ENCODE measurements around the gene DDX39A.

DDX39A gene

DNA sequence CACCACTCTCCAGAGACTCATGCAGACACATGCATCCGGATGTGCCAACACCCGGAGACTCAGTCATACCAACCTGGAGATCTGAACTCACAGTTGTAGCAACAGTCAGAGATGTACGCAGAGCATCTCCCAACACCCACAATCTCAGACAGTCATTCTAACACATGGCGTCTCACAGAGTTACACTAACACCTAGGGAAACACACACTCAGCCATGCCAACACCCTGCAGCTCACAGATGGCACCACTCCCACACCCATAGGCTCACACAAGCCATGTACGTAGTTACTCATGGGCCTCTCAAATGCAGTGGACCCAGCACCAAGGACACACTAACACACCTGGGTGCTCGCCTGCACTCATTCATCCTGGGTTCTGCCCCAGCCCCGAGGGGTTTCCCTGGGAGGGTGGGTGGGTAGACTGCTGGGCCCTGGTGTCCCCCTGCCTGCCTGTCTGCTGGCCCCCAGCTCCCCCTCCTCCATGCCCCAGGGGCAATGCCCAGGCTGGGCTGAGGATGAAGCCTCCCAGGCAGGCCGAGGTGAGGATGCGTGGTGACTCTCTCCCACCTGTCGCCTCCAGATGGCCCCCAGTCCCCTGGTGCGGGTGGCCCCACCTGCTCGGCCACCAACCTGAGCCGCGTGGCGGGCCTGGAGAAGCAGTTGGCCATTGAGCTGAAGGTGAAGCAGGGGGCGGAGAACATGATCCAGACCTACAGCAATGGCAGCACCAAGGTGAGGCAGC, 23.9 kb upstream of the DDX39A start:
- no peaks in the 10 kb centered on the region for H3K9me3 Mint-ChIP-seq
- ATAC-seq (replicated peaks) (no peak), DNase-seq (no peak)
- no peak overlapping the region for H3K27ac Mint-ChIP-seq
- H3K4me3 Mint-ChIP-seq = no peak overlapping the region
- H3K36me3 Mint-ChIP-seq = peaks cover 45 to 46% of the 10 kb centered on the region in 2 donors
- peaks cover 24 to 35% of the 10 kb centered on the region in 2 donors for H3K4me1 Mint-ChIP-seq
- no peaks in the 10 kb centered on the region for H3K27me3 Mint-ChIP-seq

DNA sequence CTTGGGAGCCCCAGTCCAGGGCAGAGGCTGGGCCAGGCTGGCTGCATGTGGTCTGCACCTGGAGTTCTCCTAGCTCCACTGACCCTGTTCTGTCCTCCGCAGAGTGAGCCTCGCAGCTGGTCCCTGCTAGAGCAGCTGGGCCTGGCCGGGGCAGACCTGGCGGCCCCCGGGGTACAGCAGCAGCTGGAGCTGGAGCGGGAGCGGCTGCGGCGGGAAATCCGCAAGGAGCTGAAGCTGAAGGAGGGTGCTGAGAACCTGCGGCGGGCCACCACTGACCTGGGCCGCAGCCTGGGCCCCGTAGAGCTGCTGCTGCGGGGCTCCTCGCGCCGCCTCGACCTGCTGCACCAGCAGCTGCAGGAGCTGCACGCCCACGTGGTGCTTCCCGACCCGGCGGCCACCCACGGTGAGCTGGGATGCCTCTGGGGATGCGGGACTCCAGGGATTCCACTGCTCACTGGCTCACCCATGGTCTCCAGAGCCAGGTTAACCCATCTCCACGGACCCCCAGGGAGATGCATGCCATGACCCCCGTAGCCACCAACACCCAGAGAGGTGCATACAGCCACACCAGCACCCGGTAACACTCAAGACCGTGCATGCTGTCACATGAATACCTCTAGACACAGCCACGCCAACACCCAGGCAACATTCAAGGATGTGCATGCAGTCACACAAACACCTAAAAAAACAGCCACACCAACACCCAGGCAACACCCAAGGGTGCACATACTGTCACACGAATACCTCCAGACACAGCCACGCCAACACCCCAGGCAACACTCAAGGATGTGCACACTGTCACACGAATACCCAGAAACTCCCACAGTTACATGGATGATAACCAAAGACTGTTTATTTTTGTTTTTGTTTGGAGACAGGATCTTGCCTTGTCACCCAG, 22.1 kb upstream of the DDX39A start:
- H3K36me3 Mint-ChIP-seq = peaks cover 36 to 39% of the 10 kb centered on the region in 2 donors
- ATAC-seq (replicated peaks) = no peak

GRCh38 chr19:14440049-14440448, 20.9 kb upstream of the DDX39A start:
- no peaks in the 10 kb centered on the region for H3K9me3 Mint-ChIP-seq
- DNase-seq = peak; percentile 75

More for the DNA sequence above, 22.1 kb upstream of the DDX39A start:
- H3K27ac Mint-ChIP-seq = peak overlapping the region; percentile 63
- no peak for DNase-seq
- no peaks in the 10 kb centered on the region for H3K27me3 Mint-ChIP-seq
- peaks cover 25 to 51% of the 10 kb centered on the region in 2 donors for H3K4me1 Mint-ChIP-seq
- peak overlapping the region; percentile 98 to 99 for H3K4me3 Mint-ChIP-seq
- H3K9me3 Mint-ChIP-seq = no peaks in the 10 kb centered on the region

DNA sequence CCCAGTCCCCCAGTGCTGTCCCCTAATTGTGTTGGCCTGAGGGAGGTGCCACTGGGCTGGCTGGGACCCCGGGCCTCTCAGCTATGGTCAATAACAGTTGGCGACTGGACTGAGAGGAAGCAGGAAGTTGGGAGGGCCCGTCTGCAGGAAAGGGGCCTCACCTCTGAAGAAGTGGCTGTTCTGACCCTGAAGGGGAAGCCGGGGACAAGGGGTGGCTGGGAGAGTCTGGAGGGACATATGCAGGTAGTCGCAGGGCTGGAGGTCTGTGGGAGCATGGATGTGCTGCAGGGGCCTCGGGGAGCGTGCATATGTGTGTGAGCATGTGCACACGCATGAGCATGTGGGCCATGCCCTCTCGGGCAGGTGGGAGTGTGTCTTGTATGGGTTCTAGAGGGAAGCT, 19.9 kb upstream of the DDX39A start:
- peaks cover 33 to 70% of the 10 kb centered on the region in 2 donors for H3K4me1 Mint-ChIP-seq
- H3K36me3 Mint-ChIP-seq = peaks cover 27 to 33% of the 10 kb centered on the region in 2 donors
- H3K27ac Mint-ChIP-seq = peak overlapping the region; percentile 71
- H3K9me3 Mint-ChIP-seq = no peaks in the 10 kb centered on the region
- ATAC-seq (replicated peaks) (no peak), DNase-seq (no peak)
- H3K27me3 Mint-ChIP-seq = no peaks in the 10 kb centered on the region
- H3K4me3 Mint-ChIP-seq = peak overlapping the region; percentile 45 to 50

More at GRCh38 chr19:14440049-14440448, 20.9 kb upstream of the DDX39A start:
- H3K36me3 Mint-ChIP-seq = peaks cover 34 to 41% of the 10 kb centered on the region in 2 donors
- no peaks in the 10 kb centered on the region for H3K27me3 Mint-ChIP-seq
- ATAC-seq (replicated peaks) = peak; percentile 100
- H3K4me3 Mint-ChIP-seq = peak overlapping the region; percentile 98 to 99
- H3K27ac Mint-ChIP-seq = peak overlapping the region; percentile 96
- peaks cover 29 to 60% of the 10 kb centered on the region in 2 donors for H3K4me1 Mint-ChIP-seq

GRCh38 chr19:14437578-14438140, 18.5 kb upstream of the DDX39A start:
- H3K9me3 Mint-ChIP-seq = no peaks in the 10 kb centered on the region
- DNase-seq (no peak), ATAC-seq (replicated peaks) (no peak)
- no peaks in the 10 kb centered on the region for H3K27me3 Mint-ChIP-seq
- peak overlapping the region; percentile 33 for H3K27ac Mint-ChIP-seq
- H3K4me3 Mint-ChIP-seq = no peak overlapping the region
- H3K4me1 Mint-ChIP-seq = peaks cover 33 to 71% of the 10 kb centered on the region in 2 donors
- peaks cover 19 to 24% of the 10 kb centered on the region in 2 donors for H3K36me3 Mint-ChIP-seq

DNA sequence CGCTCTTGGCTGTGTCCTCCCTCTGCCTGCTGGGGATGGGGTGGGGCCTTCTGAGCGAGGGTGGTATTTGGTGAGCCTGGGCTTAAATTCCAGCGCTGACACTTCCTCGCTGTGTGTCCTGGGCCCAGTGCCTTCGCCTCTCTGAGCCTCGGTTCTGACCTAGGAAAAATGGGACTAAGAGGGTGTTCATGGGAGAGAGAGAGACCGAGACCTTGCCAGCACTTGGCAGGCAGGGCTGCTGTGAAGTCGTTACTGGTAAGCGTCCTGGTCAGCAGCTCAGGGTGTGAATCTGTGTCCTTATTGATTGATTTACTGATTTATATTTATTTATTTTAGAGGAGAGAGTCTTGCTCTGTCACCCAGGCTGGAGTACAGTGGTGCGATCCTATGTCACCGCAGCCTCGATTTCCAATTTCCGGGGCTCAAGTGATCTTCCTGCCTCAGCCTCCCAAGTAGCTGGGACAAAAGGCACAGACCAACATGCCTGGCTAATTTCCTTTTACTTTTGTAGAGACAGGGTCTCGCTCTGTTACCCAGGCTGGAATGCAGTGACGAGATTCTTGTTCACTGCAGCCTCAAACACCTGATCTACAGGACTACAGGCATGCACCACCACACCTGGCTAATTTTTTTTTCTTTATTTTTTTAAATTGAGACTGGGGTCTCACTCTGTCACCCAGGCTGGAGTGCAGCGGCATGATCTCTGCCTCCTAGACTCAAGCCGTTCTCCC, 16.3 kb upstream of the DDX39A start:
- H3K27me3 Mint-ChIP-seq = peaks cover 5% of the 10 kb centered on the region in 2 donors
- ATAC-seq (replicated peaks) (no peak), DNase-seq (no peak)
- no peaks in the 10 kb centered on the region for H3K9me3 Mint-ChIP-seq
- peaks cover 37 to 78% of the 10 kb centered on the region in 2 donors for H3K4me1 Mint-ChIP-seq
- H3K36me3 Mint-ChIP-seq = peaks cover 12 to 16% of the 10 kb centered on the region in 2 donors
- H3K27ac Mint-ChIP-seq = peak overlapping the region; percentile 75
- peak overlapping the region; percentile 72 to 84 for H3K4me3 Mint-ChIP-seq

GRCh38 chr19:14434543-14435319, 15.6 kb upstream of the DDX39A start:
- Mint-ChIP-seq H3K4me1 (peaks cover 30 to 70% of the 10 kb centered on the region in 2 donors), H3K27me3 (peaks cover 6 to 10% of the 10 kb centered on the region in 2 donors), H3K9me3 (no peaks in the 10 kb centered on the region), H3K36me3 (peaks cover 7 to 9% of the 10 kb centered on the region in 2 donors), H3K27ac (peak overlapping the region; percentile 79), H3K4me3 (peak overlapping the region; percentile 72 to 84)
- peak; percentile 38 to 50 for ATAC-seq (replicated peaks)
- DNase-seq = peak; percentile 23

- peaks cover 6 to 10% of the 10 kb centered on the region in 2 donors for H3K27me3 Mint-ChIP-seq
- no peaks in the 10 kb centered on the region for H3K9me3 Mint-ChIP-seq
- peaks cover 5 to 9% of the 10 kb centered on the region in 2 donors for H3K36me3 Mint-ChIP-seq
- DNase-seq (no peak), ATAC-seq (replicated peaks) (peak; percentile 61)
- peaks cover 23 to 61% of the 10 kb centered on the region in 2 donors for H3K4me1 Mint-ChIP-seq
- H3K27ac Mint-ChIP-seq = peak overlapping the region; percentile 79
- peak overlapping the region; percentile 72 to 84 for H3K4me3 Mint-ChIP-seq
Observed at GRCh38 chr19:14433554-14434501, 14.7 kb upstream of the DDX39A start.

DNA sequence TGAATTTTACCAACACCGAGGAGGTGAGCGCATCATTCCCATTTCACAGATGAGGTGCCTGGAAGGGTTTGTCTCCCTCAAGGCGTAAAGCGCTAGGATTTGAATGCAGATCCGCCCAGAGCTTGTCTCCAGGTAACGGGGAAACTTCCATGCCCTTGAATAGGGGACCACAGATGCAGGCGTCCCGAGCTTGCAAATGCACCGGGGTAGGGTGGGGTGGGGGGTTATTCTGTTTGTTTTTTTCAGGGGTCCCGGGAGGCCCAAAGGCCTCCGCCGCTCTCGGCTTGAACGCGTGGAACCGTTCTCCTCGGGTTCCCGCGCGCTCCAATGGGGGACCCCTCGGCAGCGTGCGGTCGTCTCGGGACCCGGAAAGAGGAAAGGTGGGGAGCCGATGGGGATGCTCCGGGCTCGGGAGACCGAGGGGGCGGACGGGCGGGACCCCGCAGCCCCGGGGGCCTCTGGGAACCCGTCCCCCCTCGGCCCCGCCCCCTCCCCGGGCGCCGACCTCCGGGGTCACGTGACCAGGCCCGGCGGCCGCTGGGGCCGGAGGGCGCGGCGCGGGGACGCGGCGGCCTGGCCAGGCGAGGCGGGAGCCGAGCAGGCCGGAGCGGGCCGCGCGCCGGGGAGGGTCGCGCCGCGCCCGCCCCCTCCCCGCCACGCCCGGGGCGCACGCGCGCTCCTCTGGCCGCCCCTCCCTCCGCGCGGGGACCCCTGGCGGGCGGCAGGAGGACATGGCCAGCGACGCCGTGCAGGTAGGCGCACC, 13.8 kb upstream of the DDX39A start, which contains the start of gene PKN1:
Gene PKN1, plus strand, starts transcription at position 516 of the 763 bp plus-strand sequence. Its CDS starts 216 bp downstream, at position 732.
- ATAC-seq (replicated peaks) = peak; percentile 62 to 70
- Mint-ChIP-seq H3K27ac (peak within 1 kb of the TSS; percentile 92), H3K36me3 (peaks cover 5 to 9% of the 10 kb centered on the region in 2 donors), H3K27me3 (peaks cover 6 to 10% of the 10 kb centered on the region in 2 donors), H3K9me3 (no peaks in the 10 kb centered on the region), H3K4me1 (peaks cover 23 to 57% of the 10 kb centered on the region in 2 donors), H3K4me3 (peak within 1 kb of the TSS; percentile 91 to 92)
- DNase-seq = peak; percentile 54

GRCh38 chr19:14430712-14431111, 11.6 kb upstream of the DDX39A start:
- H3K27ac Mint-ChIP-seq = peak overlapping the region; percentile 44

DNA sequence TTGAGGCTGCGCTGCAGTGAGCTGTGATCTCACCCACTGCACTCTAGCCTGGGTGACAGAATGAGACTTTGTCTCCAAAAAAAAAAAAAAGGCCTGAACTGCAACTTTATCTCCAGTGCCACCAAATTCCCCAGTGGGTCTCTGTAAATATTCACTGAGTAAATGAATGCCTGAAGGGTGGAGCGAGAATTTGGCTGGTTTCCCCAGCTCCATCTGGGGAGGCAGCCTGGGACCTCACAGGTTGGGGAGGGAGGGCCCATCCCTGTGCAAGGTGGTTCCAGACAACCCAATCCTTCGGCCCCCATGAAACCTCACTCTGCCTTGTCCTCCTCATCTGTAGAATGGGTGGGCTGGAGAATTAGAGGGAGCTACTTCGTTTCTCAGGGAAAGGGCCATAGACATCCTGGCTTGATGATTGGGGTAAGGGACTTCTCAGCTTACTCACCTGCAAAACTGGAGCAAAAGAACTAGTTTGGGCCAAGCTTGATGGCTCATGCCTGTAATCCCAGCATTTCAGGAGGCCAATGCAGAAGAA, 9.8 kb upstream of the DDX39A start:
- Mint-ChIP-seq H3K9me3 (no peaks in the 10 kb centered on the region), H3K36me3 (no peaks in the 10 kb centered on the region), H3K27me3 (peaks cover 6 to 10% of the 10 kb centered on the region in 2 donors), H3K4me3 (no peak overlapping the region), H3K27ac (no peak overlapping the region), H3K4me1 (peaks cover 10 to 22% of the 10 kb centered on the region in 2 donors)
- ATAC-seq (replicated peaks) (no peak), DNase-seq (no peak)

More at GRCh38 chr19:14430712-14431111, 11.6 kb upstream of the DDX39A start:
- Mint-ChIP-seq H3K9me3 (no peaks in the 10 kb centered on the region), H3K4me3 (no peak overlapping the region), H3K4me1 (peaks cover 22 to 38% of the 10 kb centered on the region in 2 donors), H3K27me3 (peaks cover 6 to 10% of the 10 kb centered on the region in 2 donors), H3K36me3 (peaks cover 3% of the 10 kb centered on the region in 2 donors)
- DNase-seq (no peak), ATAC-seq (replicated peaks) (no peak)
